GM23248 (cell line): ENCODE measurements around the gene PIGN. TPM values are rescaled to one million over a fixed set of nuclear protein-coding genes. Genes with fewer than 3 reads are reported as not detected.

Source experiments
- DNase-seq: peaks from one replicate; pipeline ENCODE4 v3.0.0-alpha.2; 2015
- H2AFZ ChIP-seq: fragments of 200-600 bp; sonication (generic); 2 replicates; pipeline ENCODE4 v1.6.1; 2016; ENCODE audit warnings: antibody characterized with exemption
- H3F3A ChIP-seq: fragments of 200-600 bp; sonication (generic); 2 replicates; pipeline ENCODE4 v1.6.1; 2016; ENCODE audit warnings: mild to moderate bottlenecking, antibody characterized with exemption, mixed run types; ENCODE audit not compliant: insufficient read depth
- H3K27ac ChIP-seq: fragments of 200-600 bp; sonication (generic); 2 replicates; pipeline ENCODE4 v1.5.1; 2016; ENCODE audit warnings: mild to moderate bottlenecking
- H3K27me3 ChIP-seq: fragments of 200-600 bp; sonication (generic); replicated peaks from 2 replicates; pipeline ENCODE4 v1.6.1; 2016; ENCODE audit warnings: mild to moderate bottlenecking; ENCODE audit not compliant: insufficient read depth
- H3K36me3 ChIP-seq: fragments of 200-600 bp; sonication (generic); 2 replicates; pipeline ENCODE4 v1.6.1; 2016; ENCODE audit warnings: low read depth, mild to moderate bottlenecking
- H3K4me1 ChIP-seq: fragments of 200-600 bp; sonication (generic); 2 replicates; pipeline ENCODE4 v1.6.1; 2016; ENCODE audit warnings: mild to moderate bottlenecking; ENCODE audit not compliant: insufficient read depth
- H3K4me2 ChIP-seq: fragments of 200-600 bp; sonication (generic); one replicate; pipeline ENCODE4 v1.6.1; 2016; ENCODE audit warnings: mild to moderate bottlenecking; ENCODE audit not compliant: unreplicated experiment
- H3K4me3 ChIP-seq: fragments of 200-600 bp; sonication (generic); 2 replicates; pipeline ENCODE4 v1.5.1; 2016; ENCODE audit warnings: mild to moderate bottlenecking
- H3K79me2 ChIP-seq: fragments of 200-600 bp; sonication (generic); 2 replicates; pipeline ENCODE4 v1.6.1; 2016; ENCODE audit warnings: mild to moderate bottlenecking; ENCODE audit not compliant: insufficient read depth
- H3K9ac ChIP-seq: fragments of 200-600 bp; sonication (generic); 2 replicates; pipeline ENCODE4 v1.6.1; 2016; ENCODE audit warnings: mild to moderate bottlenecking
- H3K9me2 ChIP-seq: fragments of 200-600 bp; sonication (generic); 2 replicates; pipeline ENCODE4 v1.6.1; 2016; ENCODE audit warnings: mixed run types, mild to moderate bottlenecking, moderate library complexity; ENCODE audit not compliant: insufficient read depth
- H3K9me3 ChIP-seq: fragments of 200-600 bp; sonication (generic); one replicate; pipeline ENCODE4 v1.6.1; 2017; ENCODE audit warnings: low read depth
- H4K20me1 ChIP-seq: fragments of 200-600 bp; sonication (generic); 2 replicates; pipeline ENCODE4 v1.6.0; 2016; ENCODE audit not compliant: insufficient read depth
- EZH2 ChIP-seq: fragments of 200-600 bp; sonication (generic); IDR thresholded peaks from 2 replicates; pipeline ENCODE4 v1.6.1; 2018; ENCODE audit warnings: antibody characterized with exemption, mild to moderate bottlenecking; ENCODE audit not compliant: insufficient read depth, poor library complexity, severe bottlenecking
- EZH2phosphoT487 ChIP-seq: fragments of 200-600 bp; sonication (generic); IDR thresholded peaks from 2 replicates; pipeline ENCODE4 v1.6.1; 2018; ENCODE audit warnings: antibody characterized with exemption, moderate library complexity, mild to moderate bottlenecking, low read depth; ENCODE audit not compliant: insufficient read depth
- WGBS, 2 experiments: methylation state at CpG; one replicate each; pipeline ENCODE4 v1.1.6; 2015 to 2017; ENCODE audit warnings: low lambda C conversion rate in 2 of 2, low coverage in 1 of 2; ENCODE audit errors: missing lambda C conversion rate in 2 of 2; 5-methylcytosine and 5-hydroxymethylcytosine counted together
- in situ Hi-C: fragments of 300-500 bp; cut with MboI; formaldehyde crosslinking; loops from 2 replicates; pipeline ENCODE4 v1.15.0; 2020
- polyA plus RNA-seq: library from polyadenylated mRNA; unstranded; fragments of >200 nt; fragmentation: Nextera tagmentation; extraction: Ambion mirVana; gene quantifications from 2 replicates; pipeline ENCODE4 v1.2.1, GENCODE V29; 2016
- total RNA-seq: library from RNA; depleted of rRNA; stranded (reverse); fragments of >200 nt; shearing (Covaris generic); gene quantifications from 2 replicates; pipeline ENCODE4 v1.2.3, GENCODE V29; 2014

PIGN gene
- total and polyA plus RNA-seq, 2 experiments from 2014 or later, result 16.0 to 27.2 TPM

- Histone ChIP-seq H3K9ac (no peak overlapping the region), H3K4me2 (no peak overlapping the region), H3K79me2 (no peaks in the 10 kb centered on the region), H2AFZ (no peak overlapping the region), H3K4me1 (peaks cover 21% of the 10 kb centered on the region), H3K4me3 (no peak overlapping the region), H3K27me3 (no peaks in the 10 kb centered on the region), H3K27ac (no peak overlapping the region), H3F3A (peaks cover 8% of the 10 kb centered on the region; the same call in 1 of the 2 replicates), H4K20me1 (no peaks in the 10 kb centered on the region), H3K9me3 (no peaks in the 10 kb centered on the region), H3K9me2 (no peaks in the 10 kb centered on the region), H3K36me3 (no peaks in the 10 kb centered on the region)
- no peak for TF ChIP-seq EZH2
- no peak for TF ChIP-seq EZH2phosphoT487
- in situ Hi-C loops, result no loop called here
- peak; percentile 6 for DNase-seq
These were observed 153.1 kb downstream of the PIGN start for GRCh38 chr18:62033756-62034155.

DNA sequence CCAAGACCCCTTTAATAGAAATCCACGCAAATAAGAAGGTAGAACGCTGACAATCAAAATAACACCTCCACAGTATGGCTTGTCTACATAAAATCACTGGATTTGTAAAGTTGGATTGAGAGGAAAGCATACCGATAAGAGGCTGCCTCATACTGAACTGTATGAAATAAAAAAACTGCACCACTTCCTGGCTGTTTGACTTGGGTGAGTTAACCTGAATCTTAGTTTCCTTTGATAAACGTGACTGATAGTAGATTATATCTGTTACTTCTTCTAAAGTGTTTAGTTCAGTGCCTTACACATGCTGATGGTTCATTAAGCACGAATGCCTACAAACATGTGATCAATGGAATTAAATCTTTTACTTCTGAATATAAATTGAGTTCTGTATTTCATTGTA is 153.6 kb downstream of the PIGN start:
- Histone ChIP-seq H3K4me2 (no peak overlapping the region), H3K9ac (no peak overlapping the region), H3K9me3 (no peaks in the 10 kb centered on the region), H4K20me1 (no peaks in the 10 kb centered on the region), H3K36me3 (no peaks in the 10 kb centered on the region), H3K79me2 (no peaks in the 10 kb centered on the region), H3K4me1 (peaks cover 17% of the 10 kb centered on the region), H3K27ac (no peak overlapping the region), H3F3A (peaks cover 8% of the 10 kb centered on the region; the same call in 1 of the 2 replicates), H3K27me3 (no peaks in the 10 kb centered on the region), H3K9me2 (no peaks in the 10 kb centered on the region), H3K4me3 (no peak overlapping the region), H2AFZ (no peak overlapping the region)
- DNase-seq, result no peak
- in situ Hi-C loops, result no loop called here
- TF ChIP-seq EZH2phosphoT487 (no peak), EZH2 (no peak)
- 90 to 92% methylated on average over 5 of the region's 5 CpGs for WGBS, 2 experiments

DNA sequence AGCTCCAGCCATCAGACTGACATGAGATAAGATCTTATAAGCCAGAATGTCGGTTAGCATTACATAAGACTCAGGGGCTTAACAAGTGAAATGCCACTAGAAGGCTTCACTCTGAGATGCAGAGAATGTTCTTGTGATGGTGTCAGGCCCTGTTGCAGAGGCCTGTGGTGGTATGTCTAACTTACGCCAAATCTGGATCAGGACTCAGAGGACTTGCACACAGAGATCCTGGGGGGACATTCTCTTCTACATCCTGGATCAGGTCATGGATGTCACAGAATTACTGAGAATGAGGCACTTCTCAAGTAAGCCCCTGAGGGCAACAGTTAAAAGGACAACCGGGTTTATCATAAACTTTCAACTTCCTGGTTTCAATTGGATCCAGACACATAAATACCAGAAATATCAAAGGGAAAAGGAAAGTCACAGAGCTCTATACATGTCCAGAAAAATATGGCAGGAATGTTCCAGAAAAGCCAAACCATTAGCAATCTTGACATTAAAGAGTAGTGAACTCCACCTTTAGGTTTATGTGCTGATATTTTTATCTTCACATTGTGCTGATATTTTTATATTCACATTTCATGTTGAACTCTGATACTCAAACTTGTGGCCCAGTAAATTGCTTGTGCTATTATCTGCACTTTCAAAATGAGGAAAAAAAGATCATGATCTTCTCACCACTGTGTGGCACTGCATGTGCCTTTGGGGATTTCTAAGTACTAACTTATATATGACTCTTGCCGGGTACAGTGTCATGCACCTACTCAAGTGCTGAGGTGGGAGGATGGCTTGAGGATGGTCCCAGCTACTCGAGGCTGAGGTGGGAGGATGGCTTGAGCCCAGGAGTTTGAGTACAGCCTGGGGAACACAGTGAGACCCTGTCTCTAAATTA is 156.5 kb downstream of the PIGN start:
- Histone ChIP-seq H3K79me2 (no peaks in the 10 kb centered on the region), H3K9ac (no peak overlapping the region), H3K4me3 (no peak overlapping the region), H2AFZ (peak overlapping the region; percentile 66), H4K20me1 (no peaks in the 10 kb centered on the region), H3F3A (peaks cover 8% of the 10 kb centered on the region; the same call in 1 of the 2 replicates), H3K27me3 (no peaks in the 10 kb centered on the region), H3K4me1 (peaks cover 11% of the 10 kb centered on the region), H3K27ac (no peak overlapping the region), H3K4me2 (peak overlapping the region; percentile 30), H3K9me3 (no peaks in the 10 kb centered on the region), H3K9me2 (no peaks in the 10 kb centered on the region), H3K36me3 (no peaks in the 10 kb centered on the region)
- in situ Hi-C loops, result no loop called here
- no peak for TF ChIP-seq EZH2phosphoT487
- TF ChIP-seq EZH2, result no peak
- DNase-seq, result peak; percentile 20
- WGBS, 2 experiments, result 70% methylated on average over 5 of the region's 5 CpGs

DNA sequence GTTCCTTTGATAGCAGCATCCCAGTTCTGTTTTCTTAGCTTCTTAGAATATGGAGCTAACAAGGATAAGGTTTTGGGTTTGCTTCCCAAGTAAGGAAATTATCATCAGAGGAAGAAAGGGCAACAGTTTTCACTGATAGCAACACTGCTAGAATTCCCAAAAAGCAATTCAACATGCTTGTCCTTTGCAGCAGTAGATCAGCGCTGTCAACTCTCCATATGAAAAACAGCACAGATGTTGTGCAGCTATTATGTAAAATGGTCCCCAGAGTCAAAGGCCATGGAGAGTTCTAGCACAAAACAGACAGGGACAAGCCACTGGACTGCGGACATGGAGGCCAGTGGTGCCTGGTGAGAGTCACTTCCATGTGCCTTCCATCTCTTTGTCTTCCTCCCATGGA is 158.1 kb downstream of the PIGN start:
- no peaks in the 10 kb centered on the region for H3K27me3 ChIP-seq
- no peaks in the 10 kb centered on the region for H3K9me3 ChIP-seq
- 69 to 72% methylated on average over 2 of the region's 2 CpGs for WGBS, 2 experiments
- no peak overlapping the region for H3K27ac ChIP-seq
- H3K4me3 ChIP-seq, result no peak overlapping the region
- DNase-seq, result no peak
- H3K36me3 ChIP-seq, result no peaks in the 10 kb centered on the region
- peaks cover 8% of the 10 kb centered on the region; the same call in 1 of the 2 replicates for H3F3A ChIP-seq
- H3K9me2 ChIP-seq, result no peaks in the 10 kb centered on the region
- H3K9ac ChIP-seq, result no peak overlapping the region
- no peak overlapping the region for H3K4me2 ChIP-seq
- TF ChIP-seq EZH2 (no peak), EZH2phosphoT487 (no peak)
- no peaks in the 10 kb centered on the region for H3K79me2 ChIP-seq
- H4K20me1 ChIP-seq, result no peaks in the 10 kb centered on the region
- peaks cover 11% of the 10 kb centered on the region for H3K4me1 ChIP-seq
- in situ Hi-C loops, result no loop called here
- no peak overlapping the region for H2AFZ ChIP-seq
